Ecto neural progenitor cell (in vitro differentiated cells): ENCODE data around the gene GPC2.

Experiments
- DNase-seq: peaks from one replicate; pipeline ENCODE4 v3.0.0-alpha.2; 2018; ENCODE audit warnings: low spot score

GPC2 gene

DNA sequence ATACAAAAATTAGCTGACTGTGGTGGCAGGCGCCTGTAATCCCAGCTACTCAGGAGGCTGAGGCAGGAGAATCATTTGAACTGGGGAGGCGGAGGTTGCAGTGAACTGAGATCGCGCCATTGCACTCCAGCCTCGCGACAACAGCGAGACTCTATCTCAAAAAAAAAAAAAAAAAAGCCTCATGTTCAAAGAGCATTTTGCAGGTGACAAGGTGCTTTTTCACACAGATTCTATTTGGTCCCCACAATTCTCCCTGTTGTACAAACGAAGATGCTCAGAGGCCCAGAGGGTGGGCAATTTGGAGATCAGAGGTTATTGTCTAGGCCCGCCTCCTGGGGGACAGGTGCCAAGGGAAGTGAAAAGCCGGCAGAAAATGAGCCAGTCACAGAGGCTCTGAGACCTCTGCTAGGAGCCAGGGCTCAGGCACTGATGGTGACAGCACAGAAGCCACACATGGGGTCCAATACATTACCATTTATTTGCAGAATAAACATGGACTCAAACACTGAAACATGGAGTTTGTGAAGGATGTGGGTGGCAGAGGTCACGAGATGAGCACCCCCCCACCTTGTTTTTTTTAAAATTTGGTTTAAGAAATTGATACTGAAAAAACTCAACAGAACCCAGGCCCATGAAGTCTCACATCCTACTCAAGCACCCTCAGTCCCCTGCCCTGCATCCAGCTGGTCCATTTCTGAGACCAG is 7.9 kb downstream of the GPC2 start:
- no peak for DNase-seq

GRCh38 chr7:100167912-100168323 is 9.3 kb downstream of the GPC2 start:
- DNase-seq: no peak

- DNase-seq: no peak
Measured at GRCh38 chr7:100166970-100167911, 9.9 kb downstream of the GPC2 start.

DNA sequence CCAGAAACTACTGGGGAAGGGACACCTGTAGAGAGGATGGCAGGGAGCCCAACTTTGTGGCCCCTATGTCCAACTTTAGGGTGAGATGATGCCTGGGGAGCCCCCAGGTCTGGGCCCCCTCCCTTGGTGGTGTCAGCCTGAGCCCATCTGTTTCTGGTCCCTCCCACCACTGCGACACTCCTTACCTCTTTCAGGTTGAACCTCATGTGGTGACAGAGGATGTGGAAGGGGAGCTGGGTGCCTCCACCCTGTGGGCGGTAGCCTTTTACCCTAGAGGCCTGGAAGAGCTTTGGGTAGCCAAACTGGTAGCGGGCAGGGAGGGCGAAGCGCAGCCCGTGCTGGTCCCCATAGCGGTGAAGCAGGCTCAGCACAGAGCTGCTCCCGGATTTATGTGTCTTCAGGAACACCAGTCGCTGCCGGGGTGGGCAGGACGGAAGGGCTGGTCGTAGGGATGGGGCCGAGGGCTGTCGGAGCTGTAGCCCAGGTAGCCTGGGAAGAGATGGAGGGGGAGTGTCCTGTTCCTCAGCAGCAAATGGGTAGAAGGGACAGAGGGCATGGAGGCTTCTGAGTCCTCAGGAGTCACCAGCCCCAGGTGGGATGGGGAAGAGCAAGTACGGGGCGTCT is 10.8 kb downstream of the GPC2 start:
- no peak for DNase-seq

- no peak for DNase-seq
Measured at GRCh38 chr7:100163871-100164270, 13.3 kb downstream of the GPC2 start.

GRCh38 chr7:100163006-100163531 is 14.1 kb downstream of the GPC2 start:
- DNase-seq: no peak

GRCh38 chr7:100160067-100160466 is 17.1 kb downstream of the GPC2 start:
- no peak for DNase-seq

DNA sequence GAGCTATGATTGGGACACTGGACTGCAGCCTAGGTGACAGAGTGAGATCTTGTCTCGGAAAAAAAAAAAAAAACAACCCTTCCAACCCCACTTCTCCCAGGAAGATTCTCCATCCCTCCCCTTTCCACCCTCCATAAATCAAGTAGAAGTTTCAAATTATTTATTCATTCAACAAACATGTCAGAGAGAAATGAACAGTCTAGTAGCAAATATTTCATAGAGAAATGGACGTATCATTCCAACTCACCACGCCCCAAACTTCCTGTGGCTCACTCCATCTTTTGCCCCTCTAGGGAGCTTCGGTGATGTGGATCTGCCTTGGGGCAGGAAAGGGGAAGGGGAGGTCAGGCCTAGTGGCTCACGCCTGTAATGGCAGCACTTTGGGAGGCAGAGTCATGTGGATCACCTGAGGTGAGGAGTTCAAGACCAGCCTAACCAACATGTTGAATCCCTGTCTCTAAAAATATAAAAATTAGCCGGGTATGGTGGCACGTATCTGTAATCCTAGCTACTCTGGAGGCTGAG is 18.0 kb downstream of the GPC2 start:
- DNase-seq: no peak

GRCh38 chr7:100158229-100159098 is 18.7 kb downstream of the GPC2 start, which contains the start of gene TRAPPC14:
TSS of gene TRAPPC14 (minus strand) at chr7:100158723. CDS start at chr7:100158499, 224 bp downstream.
- DNase-seq: peak; percentile 97

- no peak for DNase-seq
Measured at GRCh38 chr7:100157334-100158228, 19.6 kb downstream of the GPC2 start.

GRCh38 chr7:100157069-100157333 is 20.2 kb downstream of the GPC2 start:
- DNase-seq: no peak

GRCh38 chr7:100156331-100157068 is 20.7 kb downstream of the GPC2 start:
- no peak for DNase-seq

- DNase-seq: no peak
Measured at GRCh38 chr7:100155553-100156317, 21.4 kb downstream of the GPC2 start.

- no peak for DNase-seq
Measured at GRCh38 chr7:100154651-100155491, 22.3 kb downstream of the GPC2 start.

- DNase-seq: no peak
Measured at GRCh38 chr7:100153708-100154535, 23.3 kb downstream of the GPC2 start.

DNA sequence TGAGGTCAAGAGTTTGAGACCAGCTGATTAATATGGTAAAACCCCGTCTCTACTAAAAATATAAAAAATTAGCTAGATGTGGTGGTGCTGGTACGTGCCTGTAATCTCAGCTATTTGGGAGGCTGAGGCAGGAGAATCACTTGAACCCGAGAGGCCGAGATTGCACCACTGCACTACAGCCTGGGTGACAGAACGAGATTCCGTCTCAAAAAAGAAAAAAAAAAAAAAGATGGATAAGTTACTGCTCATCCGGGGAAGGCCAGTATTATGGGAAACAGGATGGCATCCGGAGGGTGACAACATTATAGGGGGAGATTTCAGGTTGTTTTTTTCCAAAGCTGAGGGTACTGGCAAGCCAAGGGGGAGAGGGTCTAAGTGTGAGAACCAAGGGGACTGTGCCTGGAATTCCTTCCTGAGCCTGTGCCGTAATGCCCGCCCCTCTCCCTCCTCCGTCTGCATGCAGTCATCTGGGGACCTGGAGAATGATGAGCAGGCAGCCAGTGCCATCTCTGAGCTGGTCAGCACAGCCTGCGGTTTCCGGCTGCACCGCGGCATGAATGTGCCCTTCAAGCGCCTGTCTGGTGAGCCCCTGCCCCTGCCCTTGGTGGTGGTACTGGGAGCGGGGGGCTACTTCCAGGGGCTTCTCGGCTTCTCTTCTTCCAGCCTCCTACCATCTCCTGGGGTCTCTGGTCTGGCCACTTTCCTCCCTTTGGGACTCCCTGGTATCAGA is 24.1 kb downstream of the GPC2 start:
- DNase-seq: no peak
